Pulmonary artery endothelial cell (primary cell): Measurements from ENCODE around the gene TALDO1. TPM values are rescaled to one million over a fixed set of nuclear protein-coding genes. Genes with fewer than 3 reads are reported as not detected.

Experiments used
- total RNA-seq: library from RNA; depleted of rRNA; stranded (reverse); fragments of >200 nt; gene quantifications from 2 replicates; pipeline ENCODE4 v1.2.3, GENCODE V29; 2014

The TALDO1 gene
- total RNA-seq, 1 donor from 2014 or later = 283 TPM

Other genes starting within 250 kb of the TALDO1 start
- gene RNH1, start 240.2 kb upstream of the TALDO1 start, total RNA-seq = 288 and 306 TPM in 2 replicates
- gene HRAS, start 211.9 kb upstream of the TALDO1 start, total RNA-seq = 77.7 and 91.6 TPM in 2 replicates
- gene LRRC56, start 209.9 kb upstream of the TALDO1 start, total RNA-seq = 0.40 and 0.46 TPM in 2 replicates
- 0.56 and 0.86 TPM in 2 replicates for gene LMNTD2, start 186.7 kb upstream of the TALDO1 start, total RNA-seq
- 11.5 and 14.4 TPM in 2 replicates for gene RASSF7, start 186.5 kb upstream of the TALDO1 start, total RNA-seq
- gene PHRF1, start 171.0 kb upstream of the TALDO1 start, total RNA-seq = 28.0 and 29.5 TPM in 2 replicates
- 8.7 and 16.5 TPM in 2 replicates for gene IRF7, start 131.5 kb upstream of the TALDO1 start, total RNA-seq
- not detected in 2 replicates for gene CDHR5, start 122.5 kb upstream of the TALDO1 start, total RNA-seq
- gene SCT, start 120.3 kb upstream of the TALDO1 start, total RNA-seq = not detected in 2 replicates
- not detected in 2 replicates for gene DRD4, start 110.2 kb upstream of the TALDO1 start, total RNA-seq
- 45.1 and 66.1 TPM in 2 replicates for gene DEAF1, start 52.2 kb upstream of the TALDO1 start, total RNA-seq
- gene TMEM80, start 51.6 kb upstream of the TALDO1 start, total RNA-seq = 8.4 and 9.7 TPM in 2 replicates
- 2.0 and 3.0 TPM in 2 replicates for gene EPS8L2, start 41.2 kb upstream of the TALDO1 start, total RNA-seq
- 37.5 and 38.1 TPM in 2 replicates for gene GATD1, start 30.0 kb downstream of the TALDO1 start, total RNA-seq
- gene CEND1, start 42.6 kb downstream of the TALDO1 start, total RNA-seq = 0.13 and 0.14 TPM in 2 replicates
- 9.0 and 9.2 TPM in 2 replicates for gene SLC25A22, start 50.8 kb downstream of the TALDO1 start, total RNA-seq
- 7.0 and 7.5 TPM in 2 replicates for gene PIDD1, start 57.8 kb downstream of the TALDO1 start, total RNA-seq
- 248 and 277 TPM in 2 replicates for gene RPLP2, start 62.5 kb downstream of the TALDO1 start, total RNA-seq
- 21.5 and 22.4 TPM in 2 replicates for gene PNPLA2, start 71.5 kb downstream of the TALDO1 start, total RNA-seq
- 4.1 and 4.3 TPM in 2 replicates for gene CRACR2B, start 80.5 kb downstream of the TALDO1 start, total RNA-seq
- 578 and 647 TPM in 2 replicates for gene CD151, start 85.5 kb downstream of the TALDO1 start, total RNA-seq
- 163 and 227 TPM in 2 replicates for gene POLR2L, start 95.1 kb downstream of the TALDO1 start, total RNA-seq
- 103 and 115 TPM in 2 replicates for gene TSPAN4, start 95.4 kb downstream of the TALDO1 start, total RNA-seq
- gene CHID1, start 163.3 kb downstream of the TALDO1 start, total RNA-seq = 45.0 and 46.8 TPM in 2 replicates
- gene AP2A2, start 178.4 kb downstream of the TALDO1 start, total RNA-seq = 26.3 and 32.5 TPM in 2 replicates